Measurements from ENCODE around the gene TNP2. TPM values are rescaled to one million over a fixed set of nuclear protein-coding genes. Genes with fewer than 3 reads are reported as not detected.

Gene TNP2
- total RNA-seq, 1 donor from 2014 or later: not detected

Small RNA genes within 50 kb of the gene (small RNA-seq; reads per million reads assigned to genes)
- gene MIR548H2 (ENCODE audit: low replicate concordance): not detected
- not detected for gene RF00019 (ENCODE audit: low replicate concordance)
- not detected for gene RF00554 (ENCODE audit: low replicate concordance)

Other genes with a start within 250 kb of the TNP2 start
- 7.2 TPM for gene SOCS1, start 13.1 kb downstream of the TNP2 start, total RNA-seq
- gene PRM3, start 4.3 kb upstream of the TNP2 start, total RNA-seq: not detected
- gene PRM2, start 7.2 kb upstream of the TNP2 start, total RNA-seq: not detected
- not detected for gene PRM1, start 12.0 kb upstream of the TNP2 start, total RNA-seq
- 8.7 TPM for gene RMI2, start 76.1 kb upstream of the TNP2 start, total RNA-seq

All from skin of body (tissue), 2 donors.